Measurements from ENCODE around the gene VSX2.
"Not testable (repeated sequence)": the region's sequence is repeated elsewhere in the genome, so short reads cannot be mapped to it uniquely, and the experiment has no call there.

The VSX2 gene

GRCh38 chr14:74263921-74264320 is 24.7 kb downstream of the VSX2 start:
- Mint-ChIP-seq H3K4me1 (no peaks in the 10 kb centered on the region), H3K4me3 (no peak overlapping the region), H3K27me3 (peaks cover 18% of the 10 kb centered on the region), H3K36me3 (no peaks in the 10 kb centered on the region), H3K9me3 (no peaks in the 10 kb centered on the region), H3K27ac (no peak overlapping the region)
- no peak for ATAC-seq

- no peak for ATAC-seq
- no peaks in the 10 kb centered on the region for H3K9me3 Mint-ChIP-seq
- no peak overlapping the region for H3K4me3 Mint-ChIP-seq
- no peaks in the 10 kb centered on the region for H3K36me3 Mint-ChIP-seq
- no peaks in the 10 kb centered on the region for H3K4me1 Mint-ChIP-seq
- H3K27me3 Mint-ChIP-seq, result peaks cover 13% of the 10 kb centered on the region
- no peak overlapping the region for H3K27ac Mint-ChIP-seq
Observed at GRCh38 chr14:74265301-74265965, 26.2 kb downstream of the VSX2 start.

- Mint-ChIP-seq H3K9me3 (no peaks in the 10 kb centered on the region), H3K4me1 (no peaks in the 10 kb centered on the region), H3K27me3 (peaks cover 22% of the 10 kb centered on the region), H3K27ac (no peak overlapping the region), H3K36me3 (no peaks in the 10 kb centered on the region), H3K4me3 (no peak overlapping the region)
- ATAC-seq, result no peak
Observed at GRCh38 chr14:74267588-74267987, 28.3 kb downstream of the VSX2 start.

GRCh38 chr14:74270382-74271177 is 31.3 kb downstream of the VSX2 start:
- H3K27me3 Mint-ChIP-seq, result peaks cover 18% of the 10 kb centered on the region
- ATAC-seq, H3K4me3 Mint-ChIP-seq, H3K27ac Mint-ChIP-seq, H3K4me1 Mint-ChIP-seq, H3K9me3 Mint-ChIP-seq, H3K36me3 Mint-ChIP-seq: not testable (repeated sequence)

GRCh38 chr14:74271365-74271764 is 32.1 kb downstream of the VSX2 start:
- H3K27ac Mint-ChIP-seq, result no peak overlapping the region
- H3K36me3 Mint-ChIP-seq, result no peaks in the 10 kb centered on the region
- no peaks in the 10 kb centered on the region for H3K9me3 Mint-ChIP-seq
- H3K4me3 Mint-ChIP-seq, result no peak overlapping the region
- H3K27me3 Mint-ChIP-seq, result peaks cover 10% of the 10 kb centered on the region
- H3K4me1 Mint-ChIP-seq, result no peaks in the 10 kb centered on the region
- no peak for ATAC-seq

- Mint-ChIP-seq H3K27me3 (peaks cover 10% of the 10 kb centered on the region), H3K9me3 (peaks cover 8% of the 10 kb centered on the region), H3K36me3 (peaks cover 8% of the 10 kb centered on the region), H3K27ac (no peak overlapping the region), H3K4me1 (peaks cover 6% of the 10 kb centered on the region), H3K4me3 (no peak overlapping the region)
- ATAC-seq, result no peak
Observed at GRCh38 chr14:74275241-74275841, 36.1 kb downstream of the VSX2 start.

GRCh38 chr14:74278080-74278479 is 38.8 kb downstream of the VSX2 start:
- no peak for ATAC-seq
- Mint-ChIP-seq H3K36me3 (peaks cover 30% of the 10 kb centered on the region), H3K9me3 (peaks cover 15% of the 10 kb centered on the region), H3K4me3 (no peak overlapping the region), H3K4me1 (peaks cover 6% of the 10 kb centered on the region), H3K27me3 (no peaks in the 10 kb centered on the region), H3K27ac (no peak overlapping the region)

GRCh38 chr14:74281069-74281468 is 41.8 kb downstream of the VSX2 start:
- peaks cover 15% of the 10 kb centered on the region for H3K9me3 Mint-ChIP-seq
- H3K27me3 Mint-ChIP-seq, result no peaks in the 10 kb centered on the region
- no peak for ATAC-seq
- H3K27ac Mint-ChIP-seq, result no peak overlapping the region
- H3K36me3 Mint-ChIP-seq, result peaks cover 51% of the 10 kb centered on the region
- H3K4me1 Mint-ChIP-seq, result peaks cover 6% of the 10 kb centered on the region
- no peak overlapping the region for H3K4me3 Mint-ChIP-seq

- no peak for ATAC-seq
- Mint-ChIP-seq H3K4me1 (no peaks in the 10 kb centered on the region), H3K9me3 (no peaks in the 10 kb centered on the region), H3K4me3 (no peak overlapping the region), H3K27me3 (no peaks in the 10 kb centered on the region), H3K27ac (peak overlapping the region; percentile 17), H3K36me3 (peaks cover 80% of the 10 kb centered on the region)
Observed at GRCh38 chr14:74286736-74287135, 47.5 kb downstream of the VSX2 start.

- no peaks in the 10 kb centered on the region for H3K9me3 Mint-ChIP-seq
- H3K27ac Mint-ChIP-seq, result no peak overlapping the region
- H3K4me3 Mint-ChIP-seq, result no peak overlapping the region
- no peaks in the 10 kb centered on the region for H3K4me1 Mint-ChIP-seq
- no peak for ATAC-seq
- peaks cover 74% of the 10 kb centered on the region for H3K36me3 Mint-ChIP-seq
- H3K27me3 Mint-ChIP-seq, result no peaks in the 10 kb centered on the region
Observed at GRCh38 chr14:74289801-74290200, 50.6 kb downstream of the VSX2 start.

- no peaks in the 10 kb centered on the region for H3K4me1 Mint-ChIP-seq
- peaks cover 72% of the 10 kb centered on the region for H3K36me3 Mint-ChIP-seq
- H3K27ac Mint-ChIP-seq, result no peak overlapping the region
- H3K4me3 Mint-ChIP-seq, result no peak overlapping the region
- no peak for ATAC-seq
- H3K9me3 Mint-ChIP-seq, result no peaks in the 10 kb centered on the region
- no peaks in the 10 kb centered on the region for H3K27me3 Mint-ChIP-seq
Observed at GRCh38 chr14:74290415-74290814, 51.2 kb downstream of the VSX2 start.

GRCh38 chr14:74292061-74292460 is 52.8 kb downstream of the VSX2 start:
- Mint-ChIP-seq H3K4me3 (no peak overlapping the region), H3K9me3 (no peaks in the 10 kb centered on the region), H3K4me1 (no peaks in the 10 kb centered on the region), H3K27ac (no peak overlapping the region), H3K27me3 (no peaks in the 10 kb centered on the region), H3K36me3 (peaks cover 65% of the 10 kb centered on the region)
- no peak for ATAC-seq

GRCh38 chr14:74293606-74294005 is 54.4 kb downstream of the VSX2 start:
- Mint-ChIP-seq H3K27me3 (no peaks in the 10 kb centered on the region), H3K4me3 (no peak overlapping the region), H3K27ac (no peak overlapping the region), H3K9me3 (no peaks in the 10 kb centered on the region), H3K36me3 (peaks cover 60% of the 10 kb centered on the region), H3K4me1 (no peaks in the 10 kb centered on the region)
- no peak for ATAC-seq

GRCh38 chr14:74296037-74296467 is 56.8 kb downstream of the VSX2 start:
- peaks cover 52% of the 10 kb centered on the region for H3K36me3 Mint-ChIP-seq
- H3K4me1 Mint-ChIP-seq, result peaks cover under 1% of the 10 kb centered on the region
- no peaks in the 10 kb centered on the region for H3K27me3 Mint-ChIP-seq
- ATAC-seq, result no peak
- no peak overlapping the region for H3K27ac Mint-ChIP-seq
- no peaks in the 10 kb centered on the region for H3K9me3 Mint-ChIP-seq
- no peak overlapping the region for H3K4me3 Mint-ChIP-seq

GRCh38 chr14:74297986-74298385 is 58.7 kb downstream of the VSX2 start:
- no peak overlapping the region for H3K27ac Mint-ChIP-seq
- no peaks in the 10 kb centered on the region for H3K27me3 Mint-ChIP-seq
- H3K4me3 Mint-ChIP-seq, result no peak overlapping the region

More at GRCh38 chr14:74297986-74298385, 58.7 kb downstream of the VSX2 start:
- no peak for ATAC-seq
- H3K4me1 Mint-ChIP-seq, result peaks cover 16% of the 10 kb centered on the region
- no peaks in the 10 kb centered on the region for H3K9me3 Mint-ChIP-seq
- H3K36me3 Mint-ChIP-seq, result peaks cover 38% of the 10 kb centered on the region
